ENCODE results near the gene RPTOR. TPM values are rescaled to one million over a fixed set of nuclear protein-coding genes. Genes with fewer than 3 reads are reported as not detected.
A peak's percentile ranks its signal among the peaks of the same experiment; 100 is the strongest.

RPTOR gene
- polyA plus RNA-seq, 1 of the 3 experiments (the other 2 are of a cell fraction) = 14.9 TPM

DNA sequence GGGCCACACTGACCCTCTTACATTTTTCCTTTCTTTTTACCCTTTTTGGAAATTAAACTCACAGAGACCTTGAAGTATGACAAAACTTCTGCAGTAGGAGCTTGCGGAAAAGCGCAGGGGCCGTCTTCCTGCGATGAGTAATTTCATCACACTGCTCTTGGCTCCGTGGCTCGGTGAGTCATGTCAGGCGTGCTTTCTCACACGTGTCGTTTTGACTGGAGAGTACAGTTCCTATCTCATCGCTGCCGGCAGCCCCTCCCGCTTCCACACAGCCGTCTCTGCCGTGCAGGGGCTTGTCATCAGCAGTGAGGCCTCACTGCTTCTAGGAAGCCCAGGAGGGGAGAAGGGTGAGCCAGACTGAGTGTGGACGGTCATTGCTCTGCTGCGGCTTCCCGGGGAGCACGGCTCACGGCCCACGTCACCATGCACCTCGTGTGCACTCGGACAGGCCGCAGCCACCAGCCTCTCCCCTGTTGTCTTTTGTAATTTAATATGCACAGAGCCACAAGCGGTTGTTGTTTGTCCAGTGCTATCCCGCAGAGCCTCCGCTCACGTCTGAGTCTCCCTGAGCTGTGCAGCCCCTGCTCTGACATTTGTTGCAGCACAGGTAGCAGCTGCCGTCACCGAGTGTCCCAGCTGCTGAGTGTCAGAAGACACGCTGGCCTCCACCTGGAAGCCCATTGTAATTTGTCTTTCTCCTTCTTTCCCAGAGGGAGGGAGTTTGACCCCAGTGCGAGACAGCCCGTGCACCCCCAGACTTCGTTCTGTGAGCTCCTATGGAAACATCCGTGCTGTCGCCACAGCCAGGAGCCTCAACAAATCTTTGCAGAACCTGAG lies 347.6 kb downstream of the RPTOR start (continued):
- TF ChIP-seq, protein P1, sequence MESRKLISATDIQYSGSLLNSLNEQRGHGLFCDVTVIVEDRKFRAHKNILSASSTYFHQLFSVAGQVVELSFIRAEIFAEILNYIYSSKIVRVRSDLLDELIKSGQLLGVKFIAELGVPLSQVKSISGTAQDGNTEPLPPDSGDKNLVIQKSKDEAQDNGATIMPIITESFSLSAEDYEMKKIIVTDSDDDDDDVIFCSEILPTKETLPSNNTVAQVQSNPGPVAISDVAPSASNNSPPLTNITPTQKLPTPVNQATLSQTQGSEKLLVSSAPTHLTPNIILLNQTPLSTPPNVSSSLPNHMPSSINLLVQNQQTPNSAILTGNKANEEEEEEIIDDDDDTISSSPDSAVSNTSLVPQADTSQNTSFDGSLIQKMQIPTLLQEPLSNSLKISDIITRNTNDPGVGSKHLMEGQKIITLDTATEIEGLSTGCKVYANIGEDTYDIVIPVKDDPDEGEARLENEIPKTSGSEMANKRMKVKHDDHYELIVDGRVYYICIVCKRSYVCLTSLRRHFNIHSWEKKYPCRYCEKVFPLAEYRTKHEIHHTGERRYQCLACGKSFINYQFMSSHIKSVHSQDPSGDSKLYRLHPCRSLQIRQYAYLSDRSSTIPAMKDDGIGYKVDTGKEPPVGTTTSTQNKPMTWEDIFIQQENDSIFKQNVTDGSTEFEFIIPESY (IDR thresholded peaks at IDR 0.05; ENCODE audit: borderline replicate concordance, low read depth) = no peak
- TF ChIP-seq MXI1 (IDR thresholded peaks at IDR 0.05; ENCODE audit: low read depth, low read length) (no peak), TCF12 (IDR thresholded peaks at IDR 0.05) (peak; percentile 64), FOXJ3 (CRISPR knock-in tag; IDR thresholded peaks at IDR 0.05) (no peak), CHD2 (IDR thresholded peaks at IDR 0.05; ENCODE audit: low read length, partially characterized antibody) (no peak), SIN3A (IDR thresholded peaks at IDR 0.05; ENCODE audit: borderline replicate concordance, low read depth, low read length) (peak; percentile 88; the same call in 1 of the 2 replicates), RFX5 (IDR thresholded peaks at IDR 0.05; ENCODE audit: low read length) (no peak), YY1 (IDR thresholded peaks at IDR 0.05; ENCODE audit: low read depth) (no peak), JUND (IDR thresholded peaks at IDR 0.05) (peak; percentile 72), GATA2 (CRISPR knock-in tag; IDR thresholded peaks at IDR 0.05) (no peak), GABPA (IDR thresholded peaks at IDR 0.05; ENCODE audit: low read depth) (no peak), RCOR1 (IDR thresholded peaks at IDR 0.05; ENCODE audit: low read length) (no peak), NRF1 (IDR thresholded peaks at IDR 0.05; ENCODE audit: low read depth, low read length) (no peak), RAD21 (IDR thresholded peaks at IDR 0.05; ENCODE audit: low read length) (no peak), ELF1 (IDR thresholded peaks at IDR 0.05) (no peak)
- TF ChIP-seq, protein P2, sequence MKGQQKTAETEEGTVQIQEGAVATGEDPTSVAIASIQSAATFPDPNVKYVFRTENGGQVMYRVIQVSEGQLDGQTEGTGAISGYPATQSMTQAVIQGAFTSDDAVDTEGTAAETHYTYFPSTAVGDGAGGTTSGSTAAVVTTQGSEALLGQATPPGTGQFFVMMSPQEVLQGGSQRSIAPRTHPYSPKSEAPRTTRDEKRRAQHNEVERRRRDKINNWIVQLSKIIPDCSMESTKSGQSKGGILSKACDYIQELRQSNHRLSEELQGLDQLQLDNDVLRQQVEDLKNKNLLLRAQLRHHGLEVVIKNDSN (IDR thresholded peaks at IDR 0.05; ENCODE audit: borderline replicate concordance, low read depth) = no peak
- TF ChIP-seq, protein P3, sequence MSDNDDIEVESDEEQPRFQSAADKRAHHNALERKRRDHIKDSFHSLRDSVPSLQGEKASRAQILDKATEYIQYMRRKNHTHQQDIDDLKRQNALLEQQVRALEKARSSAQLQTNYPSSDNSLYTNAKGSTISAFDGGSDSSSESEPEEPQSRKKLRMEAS (IDR thresholded peaks at IDR 0.05; ENCODE audit: low read depth) = peak; percentile 96
- TF ChIP-seq, protein P4, sequence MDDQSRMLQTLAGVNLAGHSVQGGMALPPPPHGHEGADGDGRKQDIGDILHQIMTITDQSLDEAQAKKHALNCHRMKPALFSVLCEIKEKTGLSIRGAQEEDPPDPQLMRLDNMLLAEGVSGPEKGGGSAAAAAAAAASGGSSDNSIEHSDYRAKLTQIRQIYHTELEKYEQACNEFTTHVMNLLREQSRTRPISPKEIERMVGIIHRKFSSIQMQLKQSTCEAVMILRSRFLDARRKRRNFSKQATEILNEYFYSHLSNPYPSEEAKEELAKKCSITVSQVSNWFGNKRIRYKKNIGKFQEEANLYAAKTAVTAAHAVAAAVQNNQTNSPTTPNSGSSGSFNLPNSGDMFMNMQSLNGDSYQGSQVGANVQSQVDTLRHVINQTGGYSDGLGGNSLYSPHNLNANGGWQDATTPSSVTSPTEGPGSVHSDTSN (IDR thresholded peaks at IDR 0.05) = peak; percentile 68
- TF ChIP-seq, protein P5, sequence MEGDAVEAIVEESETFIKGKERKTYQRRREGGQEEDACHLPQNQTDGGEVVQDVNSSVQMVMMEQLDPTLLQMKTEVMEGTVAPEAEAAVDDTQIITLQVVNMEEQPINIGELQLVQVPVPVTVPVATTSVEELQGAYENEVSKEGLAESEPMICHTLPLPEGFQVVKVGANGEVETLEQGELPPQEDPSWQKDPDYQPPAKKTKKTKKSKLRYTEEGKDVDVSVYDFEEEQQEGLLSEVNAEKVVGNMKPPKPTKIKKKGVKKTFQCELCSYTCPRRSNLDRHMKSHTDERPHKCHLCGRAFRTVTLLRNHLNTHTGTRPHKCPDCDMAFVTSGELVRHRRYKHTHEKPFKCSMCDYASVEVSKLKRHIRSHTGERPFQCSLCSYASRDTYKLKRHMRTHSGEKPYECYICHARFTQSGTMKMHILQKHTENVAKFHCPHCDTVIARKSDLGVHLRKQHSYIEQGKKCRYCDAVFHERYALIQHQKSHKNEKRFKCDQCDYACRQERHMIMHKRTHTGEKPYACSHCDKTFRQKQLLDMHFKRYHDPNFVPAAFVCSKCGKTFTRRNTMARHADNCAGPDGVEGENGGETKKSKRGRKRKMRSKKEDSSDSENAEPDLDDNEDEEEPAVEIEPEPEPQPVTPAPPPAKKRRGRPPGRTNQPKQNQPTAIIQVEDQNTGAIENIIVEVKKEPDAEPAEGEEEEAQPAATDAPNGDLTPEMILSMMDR (IDR thresholded peaks at IDR 0.05) = 0 out of 2 replicates have a peak, but pooled peaks have one; percentile 16
- TF ChIP-seq, protein P6, sequence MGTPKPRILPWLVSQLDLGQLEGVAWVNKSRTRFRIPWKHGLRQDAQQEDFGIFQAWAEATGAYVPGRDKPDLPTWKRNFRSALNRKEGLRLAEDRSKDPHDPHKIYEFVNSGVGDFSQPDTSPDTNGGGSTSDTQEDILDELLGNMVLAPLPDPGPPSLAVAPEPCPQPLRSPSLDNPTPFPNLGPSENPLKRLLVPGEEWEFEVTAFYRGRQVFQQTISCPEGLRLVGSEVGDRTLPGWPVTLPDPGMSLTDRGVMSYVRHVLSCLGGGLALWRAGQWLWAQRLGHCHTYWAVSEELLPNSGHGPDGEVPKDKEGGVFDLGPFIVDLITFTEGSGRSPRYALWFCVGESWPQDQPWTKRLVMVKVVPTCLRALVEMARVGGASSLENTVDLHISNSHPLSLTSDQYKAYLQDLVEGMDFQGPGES (IDR thresholded peaks at IDR 0.05; ENCODE audit: low read depth, low read length) = no peak
